Neural cell (in vitro differentiated cells): ENCODE data around the gene PITPNB. TPM values are rescaled to one million over a fixed set of nuclear protein-coding genes. Genes with fewer than 3 reads are reported as not detected.

Source experiments
- H2AFZ ChIP-seq: fragments of 200-600, 300-800 bp; sonication (generic), shearing (Covaris generic); 2 replicates; pipeline ENCODE4 v1.6.0; 2014; ENCODE audit warnings: low read depth, mild to moderate bottlenecking, antibody characterized with exemption, low read length, moderate library complexity
- H3F3A ChIP-seq: fragments of 200-600 bp; shearing (Covaris generic); 2 replicates; pipeline ENCODE4 v1.6.1; 2016; ENCODE audit warnings: mild to moderate bottlenecking, moderate library complexity, mixed read lengths, antibody characterized with exemption, low read length; ENCODE audit not compliant: insufficient read depth, poor library complexity, severe bottlenecking
- H3K27ac ChIP-seq: fragments of 200-600, 300-800 bp; sonication (generic), shearing (Covaris generic); 2 replicates; pipeline ENCODE4 v1.5.1; 2014; ENCODE audit warnings: mild to moderate bottlenecking, low read length, moderate library complexity
- H3K27me3 ChIP-seq: fragments of 300-800, 200-600 bp; sonication (generic), shearing (Covaris generic); 2 replicates; pipeline ENCODE4 v1.6.0; 2014; ENCODE audit warnings: mild to moderate bottlenecking, low read depth, low read length, moderate library complexity; ENCODE audit not compliant: insufficient read depth
- H3K36me3 ChIP-seq: fragments of 300-800, 200-600 bp; sonication (generic), shearing (Covaris generic); 2 replicates; pipeline ENCODE4 v1.5.1; 2014; ENCODE audit warnings: mild to moderate bottlenecking, antibody characterized with exemption, low read length, moderate library complexity; ENCODE audit not compliant: insufficient read depth
- H3K4me2 ChIP-seq: fragments of 300-800, 200-600 bp; sonication (generic), shearing (Covaris generic); 2 replicates; pipeline ENCODE4 v1.6.0; 2014; ENCODE audit warnings: mild to moderate bottlenecking, low read length
- H3K4me3 ChIP-seq: fragments of 300-800, 200-600 bp; sonication (generic), shearing (Covaris generic); 2 replicates; pipeline ENCODE4 v1.5.1; 2014; ENCODE audit warnings: mild to moderate bottlenecking, low read length, moderate library complexity
- H3K79me2 ChIP-seq: fragments of 200-600 bp; shearing (Covaris generic); replicated peaks from 2 replicates; pipeline ENCODE4 v1.6.0; 2014; ENCODE audit warnings: mild to moderate bottlenecking, low read length, moderate library complexity; ENCODE audit not compliant: insufficient read depth
- H3K9ac ChIP-seq: fragments of 300-800, 200-600 bp; sonication (generic), shearing (Covaris generic); 2 replicates; pipeline ENCODE4 v1.6.1; 2016; ENCODE audit warnings: mild to moderate bottlenecking, low read length, mixed read lengths
- H3K9me2 ChIP-seq: fragments of 200-600 bp; shearing (Covaris generic); 2 replicates; pipeline ENCODE4 v1.6.1; 2016; ENCODE audit warnings: mild to moderate bottlenecking, low read length, mixed read lengths; ENCODE audit not compliant: insufficient read depth
- H3K9me3 ChIP-seq: fragments of 200-600, 300-800 bp; sonication (generic), shearing (Covaris generic); 2 replicates; pipeline ENCODE4 v1.6.1; 2016; ENCODE audit warnings: mild to moderate bottlenecking, mixed run types, low read length, moderate library complexity, mixed read lengths
- H4K20me1 ChIP-seq: fragments of 200-600 bp; shearing (Covaris generic); 2 replicates; pipeline ENCODE4 v1.6.1; 2016; ENCODE audit warnings: mild to moderate bottlenecking, mixed run types; ENCODE audit not compliant: insufficient read depth
- EP300 ChIP-seq: fragments of 450-650 bp; conservative IDR thresholded peaks from 2 replicates; pipeline ENCODE4 v1.6.1; 2014; ENCODE audit warnings: antibody characterized with exemption, mild to moderate bottlenecking, moderate library complexity; ENCODE audit not compliant: poor library complexity, severe bottlenecking
- EZH2 ChIP-seq: fragments of 200-600, 300-800 bp; shearing (Covaris generic), sonication (generic); IDR thresholded peaks from 2 replicates; pipeline ENCODE4 v1.6.1; 2014; ENCODE audit warnings: antibody characterized with exemption, low read length, borderline replicate concordance, mild to moderate bottlenecking; ENCODE audit not compliant: insufficient read depth, poor library complexity, severe bottlenecking
- MXI1 ChIP-seq: fragments of 450-650 bp; conservative IDR thresholded peaks from 2 replicates; pipeline ENCODE4 v1.6.1; 2014; ENCODE audit warnings: antibody characterized with exemption, mild to moderate bottlenecking; ENCODE audit not compliant: poor library complexity, severe bottlenecking
- POLR2AphosphoS5 ChIP-seq: IDR thresholded peaks from 2 replicates; pipeline ENCODE4 v1.6.1; 2012
- RAD21 ChIP-seq: fragments of 450-650 bp; conservative IDR thresholded peaks from 2 replicates; pipeline ENCODE4 v1.6.1; 2014; ENCODE audit warnings: antibody characterized with exemption, mild to moderate bottlenecking, moderate library complexity
- SMC3 ChIP-seq: fragments of 450-650 bp; conservative IDR thresholded peaks from 2 replicates; pipeline ENCODE4 v1.6.1; 2014; ENCODE audit warnings: antibody characterized with exemption, mild to moderate bottlenecking, moderate library complexity; ENCODE audit not compliant: poor library complexity
- TAF1 ChIP-seq: IDR thresholded peaks from 2 replicates; pipeline ENCODE4 v1.6.1; 2012; ENCODE audit warnings: low read depth
- polyA plus RNA-seq: library from polyadenylated mRNA; depleted of rRNA; stranded (reverse); fragments of >200 nt; gene quantifications from 2 replicates; pipeline ENCODE4 v1.2.3, GENCODE V29; 2014
- TF ChIP-seq, protein P1 (sequence below): fragments of 450-650 bp; IDR thresholded peaks from 2 replicates; pipeline ENCODE4 v1.5.1; 2014; ENCODE audit warnings: antibody characterized with exemption, mild to moderate bottlenecking, moderate library complexity; ENCODE audit not compliant: poor library complexity, severe bottlenecking
- TF ChIP-seq, protein P2 (sequence below): IDR thresholded peaks from 2 replicates; pipeline ENCODE4 v1.6.1; 2012; ENCODE audit warnings: borderline replicate concordance

PITPNB gene
- polyA plus RNA-seq, 1 donor from 2014 or later = 44.8 TPM

DNA sequence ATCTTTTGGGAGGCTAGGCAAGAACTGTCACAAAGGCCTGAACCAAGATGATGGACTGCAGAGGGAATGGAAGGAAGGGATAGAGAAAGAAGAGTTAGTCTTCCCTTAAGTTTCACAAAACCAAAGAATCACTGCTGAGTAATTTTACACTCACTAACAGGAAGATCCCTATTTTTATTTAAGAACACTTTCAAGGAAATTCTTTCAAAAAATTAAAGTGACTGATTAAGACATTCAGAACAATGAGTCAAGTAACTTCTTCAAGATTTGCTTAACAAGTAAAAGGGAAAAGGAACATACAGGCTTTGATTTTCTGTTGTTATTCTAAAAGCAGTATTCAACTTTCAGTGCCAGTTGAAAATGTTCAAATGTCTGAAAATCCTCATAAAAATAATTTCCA lies 3.1 kb downstream of the PITPNB start:
- H3K79me2 ChIP-seq = peaks cover 60% of the 10 kb centered on the region
- no peaks in the 10 kb centered on the region for H4K20me1 ChIP-seq
- TF ChIP-seq, protein P1, sequence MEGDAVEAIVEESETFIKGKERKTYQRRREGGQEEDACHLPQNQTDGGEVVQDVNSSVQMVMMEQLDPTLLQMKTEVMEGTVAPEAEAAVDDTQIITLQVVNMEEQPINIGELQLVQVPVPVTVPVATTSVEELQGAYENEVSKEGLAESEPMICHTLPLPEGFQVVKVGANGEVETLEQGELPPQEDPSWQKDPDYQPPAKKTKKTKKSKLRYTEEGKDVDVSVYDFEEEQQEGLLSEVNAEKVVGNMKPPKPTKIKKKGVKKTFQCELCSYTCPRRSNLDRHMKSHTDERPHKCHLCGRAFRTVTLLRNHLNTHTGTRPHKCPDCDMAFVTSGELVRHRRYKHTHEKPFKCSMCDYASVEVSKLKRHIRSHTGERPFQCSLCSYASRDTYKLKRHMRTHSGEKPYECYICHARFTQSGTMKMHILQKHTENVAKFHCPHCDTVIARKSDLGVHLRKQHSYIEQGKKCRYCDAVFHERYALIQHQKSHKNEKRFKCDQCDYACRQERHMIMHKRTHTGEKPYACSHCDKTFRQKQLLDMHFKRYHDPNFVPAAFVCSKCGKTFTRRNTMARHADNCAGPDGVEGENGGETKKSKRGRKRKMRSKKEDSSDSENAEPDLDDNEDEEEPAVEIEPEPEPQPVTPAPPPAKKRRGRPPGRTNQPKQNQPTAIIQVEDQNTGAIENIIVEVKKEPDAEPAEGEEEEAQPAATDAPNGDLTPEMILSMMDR = no peak
- H3K4me3 ChIP-seq = no peak overlapping the region
- no peak overlapping the region for H3K9ac ChIP-seq
- no peak overlapping the region for H3K27ac ChIP-seq
- no peak overlapping the region for H3K4me2 ChIP-seq
- no peaks in the 10 kb centered on the region for H3K9me2 ChIP-seq
- no peaks in the 10 kb centered on the region for H3K9me3 ChIP-seq
- H3K36me3 ChIP-seq = no peaks in the 10 kb centered on the region
- H2AFZ ChIP-seq = no peak overlapping the region
- no peaks in the 10 kb centered on the region for H3K27me3 ChIP-seq
- peaks cover 3% of the 10 kb centered on the region for H3F3A ChIP-seq

DNA sequence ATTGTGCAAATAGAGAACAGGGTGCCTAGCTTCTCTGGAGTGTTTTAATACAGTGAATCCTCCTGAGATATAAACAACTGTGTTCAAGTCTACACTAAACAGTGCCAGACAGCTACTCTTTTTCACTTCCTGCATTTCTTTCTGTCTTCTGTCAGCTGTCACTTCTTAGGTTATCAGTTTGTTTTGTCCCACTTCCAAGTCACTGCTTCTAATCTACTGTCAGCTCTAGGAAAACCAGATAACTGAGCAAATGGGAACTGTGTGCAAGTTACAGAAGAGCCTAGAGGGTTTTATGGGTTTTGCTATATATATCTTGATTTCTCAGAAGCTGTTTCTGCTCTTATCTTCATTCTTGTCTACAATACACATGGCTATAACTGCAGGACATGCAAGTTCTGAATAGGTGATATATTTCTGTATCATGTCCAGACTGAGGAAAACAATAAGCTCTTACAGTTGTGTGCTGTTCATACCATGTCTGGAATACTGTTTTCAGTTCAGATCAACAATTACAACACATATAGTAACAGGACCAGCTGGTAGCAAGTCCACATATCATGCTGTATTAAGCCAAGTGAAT lies 5.8 kb downstream of the PITPNB start:
- no peaks in the 10 kb centered on the region for H3K27me3 ChIP-seq
- H3K36me3 ChIP-seq = no peaks in the 10 kb centered on the region
- no peak overlapping the region for H2AFZ ChIP-seq
- H3K9me3 ChIP-seq = no peaks in the 10 kb centered on the region
- no peaks in the 10 kb centered on the region for H3K9me2 ChIP-seq
- no peaks in the 10 kb centered on the region for H3F3A ChIP-seq
- H3K4me3 ChIP-seq = no peak overlapping the region
- H3K27ac ChIP-seq = no peak overlapping the region
- H4K20me1 ChIP-seq = no peaks in the 10 kb centered on the region
- no peak overlapping the region for H3K4me2 ChIP-seq
- peaks cover 53% of the 10 kb centered on the region for H3K79me2 ChIP-seq
- TF ChIP-seq, protein P1 = no peak
- no peak for TF ChIP-seq SMC3
- no peak for TF ChIP-seq POLR2AphosphoS5
- TF ChIP-seq RAD21 = no peak
- TF ChIP-seq TAF1 = no peak
- TF ChIP-seq MXI1 = no peak
- no peak for TF ChIP-seq EP300
- H3K9ac ChIP-seq = no peak overlapping the region

DNA sequence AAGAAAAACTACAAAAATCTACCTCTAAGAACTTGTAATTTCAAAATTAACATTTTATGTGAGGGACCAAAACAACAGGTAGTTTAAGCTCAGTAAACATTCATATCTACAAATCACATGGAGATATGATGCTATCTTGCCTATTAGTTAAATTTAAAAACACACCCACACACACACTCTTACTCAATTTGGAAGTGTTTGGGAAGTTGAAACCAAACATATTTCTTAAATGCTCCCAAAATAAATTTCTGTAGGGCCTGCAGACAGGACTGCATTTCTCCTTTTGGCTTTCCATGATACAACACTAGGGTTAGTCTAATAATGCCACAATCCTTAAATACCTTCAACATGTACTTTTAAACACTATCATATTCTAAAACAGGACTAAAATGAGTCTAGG lies 7.0 kb downstream of the PITPNB start:
- Histone ChIP-seq H3K4me3 (no peak overlapping the region), H4K20me1 (no peaks in the 10 kb centered on the region), H3K9me3 (no peaks in the 10 kb centered on the region), H3F3A (no peaks in the 10 kb centered on the region), H3K36me3 (no peaks in the 10 kb centered on the region), H2AFZ (no peak overlapping the region), H3K27me3 (no peaks in the 10 kb centered on the region), H3K9me2 (no peaks in the 10 kb centered on the region), H3K27ac (no peak overlapping the region), H3K79me2 (peaks cover 42% of the 10 kb centered on the region), H3K4me2 (no peak overlapping the region), H3K9ac (no peak overlapping the region)
- no peak for TF ChIP-seq EP300
- TF ChIP-seq, protein P1 = no peak
- TF ChIP-seq EZH2 = no peak
- no peak for TF ChIP-seq RAD21
- TF ChIP-seq TAF1 = no peak
- TF ChIP-seq, protein P2, sequence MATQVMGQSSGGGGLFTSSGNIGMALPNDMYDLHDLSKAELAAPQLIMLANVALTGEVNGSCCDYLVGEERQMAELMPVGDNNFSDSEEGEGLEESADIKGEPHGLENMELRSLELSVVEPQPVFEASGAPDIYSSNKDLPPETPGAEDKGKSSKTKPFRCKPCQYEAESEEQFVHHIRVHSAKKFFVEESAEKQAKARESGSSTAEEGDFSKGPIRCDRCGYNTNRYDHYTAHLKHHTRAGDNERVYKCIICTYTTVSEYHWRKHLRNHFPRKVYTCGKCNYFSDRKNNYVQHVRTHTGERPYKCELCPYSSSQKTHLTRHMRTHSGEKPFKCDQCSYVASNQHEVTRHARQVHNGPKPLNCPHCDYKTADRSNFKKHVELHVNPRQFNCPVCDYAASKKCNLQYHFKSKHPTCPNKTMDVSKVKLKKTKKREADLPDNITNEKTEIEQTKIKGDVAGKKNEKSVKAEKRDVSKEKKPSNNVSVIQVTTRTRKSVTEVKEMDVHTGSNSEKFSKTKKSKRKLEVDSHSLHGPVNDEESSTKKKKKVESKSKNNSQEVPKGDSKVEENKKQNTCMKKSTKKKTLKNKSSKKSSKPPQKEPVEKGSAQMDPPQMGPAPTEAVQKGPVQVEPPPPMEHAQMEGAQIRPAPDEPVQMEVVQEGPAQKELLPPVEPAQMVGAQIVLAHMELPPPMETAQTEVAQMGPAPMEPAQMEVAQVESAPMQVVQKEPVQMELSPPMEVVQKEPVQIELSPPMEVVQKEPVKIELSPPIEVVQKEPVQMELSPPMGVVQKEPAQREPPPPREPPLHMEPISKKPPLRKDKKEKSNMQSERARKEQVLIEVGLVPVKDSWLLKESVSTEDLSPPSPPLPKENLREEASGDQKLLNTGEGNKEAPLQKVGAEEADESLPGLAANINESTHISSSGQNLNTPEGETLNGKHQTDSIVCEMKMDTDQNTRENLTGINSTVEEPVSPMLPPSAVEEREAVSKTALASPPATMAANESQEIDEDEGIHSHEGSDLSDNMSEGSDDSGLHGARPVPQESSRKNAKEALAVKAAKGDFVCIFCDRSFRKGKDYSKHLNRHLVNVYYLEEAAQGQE = no peak
- no peak for TF ChIP-seq POLR2AphosphoS5
- no peak for TF ChIP-seq SMC3
